CD4-positive, alpha-beta T cell treated with Interleukin-1 beta for 1 hour (primary cell): ENCODE results near the gene TMEM250.

ENCODE experiments used
- DNase-seq, 2 donors: peaks; one replicate each; pipeline ENCODE4 v3.0.0-alpha.2; 2020 to 2022

The TMEM250 gene

DNA sequence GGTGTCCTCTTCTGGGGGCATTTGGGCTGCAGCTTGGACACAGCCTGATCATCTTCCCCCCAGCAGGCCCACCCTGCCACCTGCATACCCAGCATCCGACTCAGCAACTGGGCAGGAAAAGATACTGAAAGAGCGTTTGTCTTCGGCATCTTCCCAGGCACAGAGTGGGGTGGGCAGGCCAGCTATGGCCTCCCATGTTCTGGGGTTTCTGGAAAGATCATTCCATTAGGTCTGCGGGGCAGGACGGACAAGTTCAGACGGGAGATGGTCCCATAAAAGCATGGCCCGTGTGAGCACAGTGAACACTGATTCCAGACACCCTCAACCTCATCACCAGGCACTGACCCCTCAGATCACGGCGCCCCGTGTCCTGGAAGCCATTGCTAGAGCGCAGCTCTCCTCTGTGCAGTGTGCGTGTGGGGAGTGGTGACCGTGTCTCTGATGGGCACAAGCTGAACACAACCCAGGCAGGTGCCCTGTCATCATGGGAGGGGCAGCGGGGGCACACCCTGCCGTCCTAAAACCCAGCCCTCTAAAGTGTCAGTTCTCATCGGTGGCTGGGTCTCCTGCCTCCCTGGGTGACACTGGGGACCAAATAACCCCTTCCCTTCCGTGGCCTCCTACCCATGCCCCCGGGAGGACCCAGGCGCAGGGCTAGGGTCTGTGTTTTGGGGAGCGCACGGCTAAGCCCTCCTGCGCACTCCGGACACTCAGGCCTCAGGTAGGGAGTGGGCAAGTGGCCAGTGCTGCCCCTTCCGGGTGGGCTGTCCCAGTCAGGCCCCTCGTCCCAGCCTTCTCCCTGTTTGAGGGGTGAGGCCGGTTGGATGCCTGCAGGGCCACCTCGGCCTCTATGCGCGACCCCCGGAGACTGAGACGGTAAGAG, 13.2 kb upstream of the TMEM250 start:
- DNase-seq, result no peak

- DNase-seq, result no peak
Observed at GRCh38 chr9:136129176-136129575, 10.5 kb upstream of the TMEM250 start.

DNA sequence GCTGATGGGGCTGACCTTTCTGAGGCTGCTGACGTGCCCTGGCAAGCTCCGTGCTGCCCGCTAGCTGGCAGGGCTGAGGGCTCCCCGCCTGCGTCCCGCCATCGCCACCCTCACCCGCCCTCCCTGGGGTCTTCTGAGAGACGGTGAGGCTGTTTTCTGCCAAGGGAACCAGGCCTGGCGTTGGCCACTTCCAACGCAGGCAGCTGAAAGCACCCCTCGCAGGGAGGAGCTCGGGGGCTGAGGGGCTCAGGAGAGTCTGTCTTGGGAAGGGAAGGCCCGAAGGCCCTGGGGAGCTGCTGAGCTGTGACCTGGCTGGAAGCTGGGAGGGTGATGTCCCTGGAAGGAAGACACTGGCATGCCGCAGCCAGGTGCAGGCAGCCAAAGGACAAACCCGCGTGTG, 9.8 kb upstream of the TMEM250 start:
- DNase-seq, result no peak

DNA sequence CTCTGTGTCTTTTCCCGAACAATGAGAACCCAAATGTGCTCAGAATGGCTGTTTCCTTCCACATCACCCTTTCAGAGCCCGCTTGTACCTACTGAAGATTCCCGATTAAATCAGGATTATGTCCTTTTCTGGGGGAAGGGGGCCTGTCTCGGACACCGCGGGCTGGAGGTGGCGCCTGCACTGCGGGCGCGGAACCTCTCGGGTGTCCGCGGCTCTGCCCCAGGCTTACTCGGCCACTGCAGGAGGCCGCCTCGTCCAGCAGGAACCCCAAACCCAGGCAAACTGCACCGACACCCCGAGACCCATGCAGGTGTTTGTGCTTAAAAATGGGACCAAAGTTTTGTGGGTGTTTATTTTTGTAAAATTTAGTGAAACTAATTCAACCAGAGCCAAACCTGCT, 8.6 kb upstream of the TMEM250 start:
- DNase-seq, result no peak

GRCh38 chr9:136124976-136125692, 6.5 kb upstream of the TMEM250 start:
- DNase-seq, result no peak

DNA sequence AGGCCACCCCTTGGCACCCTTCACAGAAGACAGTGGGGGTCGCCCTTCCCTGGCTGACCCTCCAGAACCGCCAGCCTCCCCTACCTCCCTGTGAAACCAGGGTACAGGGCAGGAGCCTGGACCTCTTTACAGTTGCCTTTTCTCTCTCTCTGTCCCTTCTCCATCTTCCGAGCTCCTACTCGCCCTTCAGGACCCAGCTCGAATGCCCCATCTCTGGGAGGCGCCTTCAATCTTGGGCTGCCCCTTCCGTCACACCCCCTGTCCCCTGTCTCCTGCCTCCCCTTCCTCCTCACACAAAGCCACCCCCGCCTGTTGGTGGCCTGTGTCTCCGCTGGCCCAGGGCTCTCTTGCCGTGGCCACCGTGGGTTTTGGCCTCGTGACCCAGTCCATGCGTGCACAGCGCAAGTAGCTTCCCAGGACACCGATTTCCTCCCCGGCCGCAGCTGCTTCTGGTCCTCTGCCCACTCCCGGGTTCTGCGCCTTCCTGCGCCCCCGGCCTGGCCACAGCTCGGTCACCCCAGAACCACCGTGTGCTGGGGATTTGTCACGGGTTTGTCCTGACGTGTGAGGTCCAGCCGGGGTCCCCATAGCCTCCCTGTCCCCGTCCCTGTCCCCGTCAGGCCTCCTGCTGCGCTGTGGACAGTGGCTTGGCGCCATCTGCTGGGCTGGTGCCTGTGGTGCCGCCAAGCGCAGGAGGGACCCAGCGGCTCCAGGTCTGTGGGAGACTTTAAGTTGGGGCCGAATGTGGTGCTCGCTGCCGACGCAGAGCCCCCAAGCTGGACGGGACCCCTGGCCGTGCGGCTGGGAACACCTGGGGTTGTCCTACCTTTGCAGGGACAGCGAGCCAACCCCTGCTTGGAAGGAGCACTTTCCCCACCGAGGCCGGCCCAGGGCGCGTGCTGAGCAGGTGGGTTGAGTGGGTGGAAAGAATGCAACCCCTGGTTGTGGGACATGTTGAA, 4.0 kb upstream of the TMEM250 start:
- peak; percentile 78 to 80 for DNase-seq

GRCh38 chr9:136121801-136122200, 3.1 kb upstream of the TMEM250 start:
- no peak for DNase-seq

- no peak for DNase-seq
Observed at GRCh38 chr9:136120438-136120844, 1.8 kb upstream of the TMEM250 start.

- no peak for DNase-seq
Observed at GRCh38 chr9:136119883-136120393, 1.3 kb upstream of the TMEM250 start.

- no peak for DNase-seq
Observed at GRCh38 chr9:136119061-136119882, 597 bp upstream of the TMEM250 start.

GRCh38 chr9:136117916-136118319, 757 bp downstream of the TMEM250 start:
- no peak for DNase-seq

- no peak for DNase-seq
Observed at GRCh38 chr9:136117291-136117915, 1.3 kb downstream of the TMEM250 start.

DNA sequence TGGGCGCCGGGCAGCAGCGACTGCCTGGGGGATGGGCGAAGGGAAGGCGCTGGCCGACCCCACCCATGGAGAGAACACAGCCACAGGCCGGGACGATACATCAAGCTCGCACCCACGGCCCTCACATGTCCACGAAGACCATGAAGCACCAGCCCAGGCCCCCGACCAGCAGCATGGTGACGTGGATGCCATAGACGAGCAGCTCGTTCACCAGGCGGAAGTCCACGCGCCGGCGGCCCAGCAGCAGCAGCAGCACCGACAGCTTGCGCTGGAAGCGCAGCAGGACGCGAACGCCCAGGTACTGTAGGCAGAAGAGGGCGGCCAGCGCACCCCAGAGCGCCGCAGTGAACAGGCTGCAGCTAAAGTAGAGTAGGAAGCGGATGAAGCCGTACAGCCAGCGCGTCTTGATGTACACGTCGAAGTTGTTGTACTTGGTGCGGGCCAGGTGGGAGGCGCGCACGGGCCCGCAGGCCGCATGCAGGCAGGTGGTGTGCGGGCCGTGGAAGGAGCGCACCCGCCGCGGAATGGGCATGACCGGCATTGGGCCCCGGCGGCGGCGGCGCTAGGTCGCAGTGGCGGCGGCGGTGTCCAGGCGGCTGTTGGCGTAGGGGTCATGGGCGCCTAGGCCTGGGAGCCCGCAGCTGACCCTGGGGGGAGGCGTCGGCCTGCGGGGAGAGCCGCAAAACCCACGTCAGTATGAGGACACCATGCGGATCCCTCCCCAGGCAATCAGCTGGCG, 2.1 kb downstream of the TMEM250 start:
- no peak for DNase-seq

DNA sequence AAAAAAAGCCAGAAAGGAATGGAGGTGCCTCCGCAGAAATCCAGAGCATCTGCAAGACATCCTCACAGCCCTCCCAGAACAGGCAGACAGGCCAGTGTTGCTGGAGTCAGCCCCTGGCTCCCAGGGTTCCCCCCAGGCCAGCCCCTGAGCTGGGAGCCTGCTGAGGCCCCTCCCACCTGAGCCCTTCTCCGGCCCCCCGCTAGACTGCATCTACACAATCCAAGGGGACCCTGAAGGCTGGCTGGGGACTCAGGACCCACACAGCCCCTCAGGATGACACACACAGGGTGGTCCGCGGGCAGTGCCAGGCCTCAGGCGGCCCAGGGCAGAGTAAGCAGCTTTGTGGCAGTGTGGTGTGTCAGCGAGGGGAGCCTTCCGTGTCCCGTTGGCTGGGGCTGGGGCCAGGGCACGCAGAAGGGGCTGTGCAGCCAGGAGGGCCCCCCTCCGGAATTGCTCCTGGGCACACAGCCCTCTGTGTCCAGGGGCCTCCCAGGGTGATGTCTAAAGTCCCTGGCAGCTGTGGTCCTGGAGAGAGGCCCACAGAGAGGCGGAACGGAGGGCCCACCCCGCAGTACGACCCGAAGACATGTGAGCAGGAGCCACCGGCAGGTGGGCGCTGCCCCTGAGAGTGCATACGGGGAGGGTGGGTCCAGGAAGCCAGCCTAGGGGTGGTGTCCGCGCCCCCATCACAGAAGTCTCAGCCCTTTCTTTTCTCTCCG, 2.9 kb downstream of the TMEM250 start:
- DNase-seq, result no peak

DNA sequence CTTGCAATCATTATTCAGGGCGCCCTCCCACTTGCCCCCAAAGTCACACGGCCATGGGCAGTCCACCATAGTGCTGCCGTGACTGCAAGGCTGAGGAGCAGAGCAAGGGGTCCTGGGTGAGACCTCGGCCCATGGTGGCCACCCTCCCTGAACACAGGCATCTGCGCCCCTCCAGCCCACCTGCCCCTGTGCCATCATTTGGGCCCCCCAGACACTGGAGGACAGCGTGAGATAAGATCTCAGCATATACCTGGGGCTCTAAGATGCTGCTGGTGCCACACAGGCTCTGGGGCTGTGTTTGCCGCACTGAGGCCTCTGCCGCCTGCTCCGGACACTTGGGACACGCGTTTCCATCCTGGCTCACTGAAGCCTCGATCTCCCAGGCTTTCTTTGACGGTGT, 3.5 kb downstream of the TMEM250 start:
- DNase-seq, result no peak

GRCh38 chr9:136114610-136115009, 4.1 kb downstream of the TMEM250 start:
- no peak for DNase-seq

- DNase-seq, result no peak
Observed at GRCh38 chr9:136112541-136112940, 6.1 kb downstream of the TMEM250 start.

- DNase-seq, result no peak
Observed at GRCh38 chr9:136111910-136112309, 6.8 kb downstream of the TMEM250 start.

- no peak for DNase-seq
Observed at GRCh38 chr9:136111190-136111589, 7.5 kb downstream of the TMEM250 start.
